Osteocyte (in vitro differentiated cells): ENCODE data around the gene MFAP5. TPM values are rescaled to one million over a fixed set of nuclear protein-coding genes. Genes with fewer than 3 reads are reported as not detected.

Experiments
- DNase-seq: peaks from one replicate; pipeline ENCODE4 v3.0.0; 2021; ENCODE audit warnings: mixed read lengths; ENCODE audit not compliant: unreplicated experiment; ENCODE audit errors: extremely low spot score
- H3K27ac Mint-ChIP-seq: one replicate; pipeline ENCODE4 v1.8.0; 2021; ENCODE audit warnings: mild to moderate bottlenecking, mixed read lengths; ENCODE audit not compliant: unreplicated experiment
- H3K27me3 Mint-ChIP-seq: one replicate; pipeline ENCODE4 v1.8.0; 2021; ENCODE audit warnings: mixed read lengths; ENCODE audit not compliant: unreplicated experiment
- H3K36me3 Mint-ChIP-seq: one replicate; pipeline ENCODE4 v1.8.0; 2021; ENCODE audit warnings: mixed read lengths; ENCODE audit not compliant: unreplicated experiment
- H3K4me1 Mint-ChIP-seq: one replicate; pipeline ENCODE4 v1.8.0; 2021; ENCODE audit warnings: mixed read lengths; ENCODE audit not compliant: unreplicated experiment
- H3K4me3 Mint-ChIP-seq: one replicate; pipeline ENCODE4 v1.8.0; 2021; ENCODE audit warnings: mild to moderate bottlenecking, moderate library complexity, mixed read lengths; ENCODE audit not compliant: unreplicated experiment
- H3K9me3 Mint-ChIP-seq: one replicate; pipeline ENCODE4 v1.8.0; 2021; ENCODE audit warnings: mixed read lengths; ENCODE audit not compliant: unreplicated experiment
- total RNA-seq: library from RNA; stranded (reverse); gene quantifications from 2 replicates; pipeline ENCODE4 v1.2.1, GENCODE V29; 2021
- TF ChIP-seq, protein P1 (sequence below): fragments of 200-600 bp; sonication (generic); IDR thresholded peaks from 2 replicates; pipeline ENCODE4 v1.5.0; 2021; ENCODE audit warnings: antibody characterized with exemption, mild to moderate bottlenecking, moderate library complexity

MFAP5 gene
- total RNA-seq, 1 donor from 2014 or later, result not detected

DNA sequence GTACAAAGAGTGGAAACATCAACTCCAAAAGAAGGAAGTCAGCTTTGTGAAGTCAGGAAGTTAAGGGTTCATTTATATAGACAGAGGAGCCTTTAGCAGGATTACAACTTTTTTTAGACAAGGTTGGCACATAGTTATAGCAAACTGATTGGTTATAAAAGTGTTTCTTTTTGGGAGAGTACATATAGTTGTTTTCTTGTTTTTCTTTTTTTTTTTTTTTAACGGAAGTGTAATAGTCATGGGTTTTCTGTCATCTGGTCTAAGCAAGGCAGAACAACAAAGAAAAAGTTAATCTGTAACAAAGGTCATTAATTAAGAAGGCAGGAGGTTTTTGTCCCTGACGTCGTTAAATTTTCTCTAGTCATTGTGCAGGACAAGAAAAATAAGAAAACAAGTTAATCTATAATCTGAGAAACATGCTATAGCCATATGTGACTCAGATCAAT is 13.0 kb upstream of the MFAP5 start:
- no peaks in the 10 kb centered on the region for H3K4me1 Mint-ChIP-seq
- H3K27ac Mint-ChIP-seq, result no peak overlapping the region

DNA sequence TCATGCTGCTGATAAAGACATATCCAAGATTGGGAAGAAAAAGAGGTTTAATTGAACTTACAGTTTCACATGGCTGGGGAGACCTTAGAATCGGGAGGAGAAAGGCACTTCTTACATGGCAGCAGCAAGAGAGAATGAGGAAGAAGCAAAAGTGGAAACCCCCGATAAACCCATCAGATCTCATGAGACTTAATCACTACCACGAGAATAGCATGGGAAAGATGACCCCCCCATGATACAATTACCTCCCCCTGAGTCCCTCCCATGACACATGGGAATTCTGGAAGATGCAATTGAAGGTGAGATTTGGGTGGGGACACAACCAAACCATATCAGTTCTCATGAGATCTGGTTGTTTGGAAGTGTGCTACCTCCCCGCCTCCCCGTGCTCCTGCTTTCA is 9.8 kb upstream of the MFAP5 start:
- Mint-ChIP-seq H3K9me3 (no peaks in the 10 kb centered on the region), H3K36me3 (no peaks in the 10 kb centered on the region), H3K27ac (no peak overlapping the region), H3K4me1 (no peaks in the 10 kb centered on the region), H3K27me3 (peaks cover 10% of the 10 kb centered on the region), H3K4me3 (no peak overlapping the region)
- DNase-seq, result no peak
- TF ChIP-seq, protein P1, sequence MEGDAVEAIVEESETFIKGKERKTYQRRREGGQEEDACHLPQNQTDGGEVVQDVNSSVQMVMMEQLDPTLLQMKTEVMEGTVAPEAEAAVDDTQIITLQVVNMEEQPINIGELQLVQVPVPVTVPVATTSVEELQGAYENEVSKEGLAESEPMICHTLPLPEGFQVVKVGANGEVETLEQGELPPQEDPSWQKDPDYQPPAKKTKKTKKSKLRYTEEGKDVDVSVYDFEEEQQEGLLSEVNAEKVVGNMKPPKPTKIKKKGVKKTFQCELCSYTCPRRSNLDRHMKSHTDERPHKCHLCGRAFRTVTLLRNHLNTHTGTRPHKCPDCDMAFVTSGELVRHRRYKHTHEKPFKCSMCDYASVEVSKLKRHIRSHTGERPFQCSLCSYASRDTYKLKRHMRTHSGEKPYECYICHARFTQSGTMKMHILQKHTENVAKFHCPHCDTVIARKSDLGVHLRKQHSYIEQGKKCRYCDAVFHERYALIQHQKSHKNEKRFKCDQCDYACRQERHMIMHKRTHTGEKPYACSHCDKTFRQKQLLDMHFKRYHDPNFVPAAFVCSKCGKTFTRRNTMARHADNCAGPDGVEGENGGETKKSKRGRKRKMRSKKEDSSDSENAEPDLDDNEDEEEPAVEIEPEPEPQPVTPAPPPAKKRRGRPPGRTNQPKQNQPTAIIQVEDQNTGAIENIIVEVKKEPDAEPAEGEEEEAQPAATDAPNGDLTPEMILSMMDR, result no peak

More for the DNA sequence above, 13.0 kb upstream of the MFAP5 start:
- Mint-ChIP-seq H3K27me3 (peaks cover 8% of the 10 kb centered on the region), H3K9me3 (no peaks in the 10 kb centered on the region), H3K4me3 (no peak overlapping the region), H3K36me3 (no peaks in the 10 kb centered on the region)
- TF ChIP-seq, protein P1, result no peak
- DNase-seq, result no peak

DNA sequence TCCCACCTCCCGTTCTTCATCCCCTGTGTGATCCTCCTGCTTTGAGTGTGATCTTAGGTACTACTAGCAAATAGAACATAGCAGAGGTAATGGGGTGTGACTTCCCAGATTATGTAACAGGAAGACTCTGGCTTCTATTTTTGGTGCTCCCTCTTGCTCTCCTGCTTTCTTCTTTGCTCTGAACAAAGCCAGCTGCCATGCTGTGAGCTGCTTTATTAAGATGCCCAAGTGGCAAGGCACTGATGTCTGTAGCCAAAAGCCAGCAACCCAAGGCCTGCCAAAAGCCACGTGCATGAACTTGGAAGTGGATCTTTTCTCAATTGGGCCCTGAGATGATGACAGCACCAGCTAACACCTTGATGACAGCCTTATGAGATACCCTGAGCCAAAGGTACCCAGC is 5.8 kb upstream of the MFAP5 start:
- Mint-ChIP-seq H3K4me1 (peaks cover 2% of the 10 kb centered on the region), H3K27ac (no peak overlapping the region), H3K9me3 (no peaks in the 10 kb centered on the region), H3K36me3 (no peaks in the 10 kb centered on the region), H3K27me3 (peaks cover 14% of the 10 kb centered on the region), H3K4me3 (no peak overlapping the region)
- TF ChIP-seq, protein P1, result no peak
- no peak for DNase-seq

DNA sequence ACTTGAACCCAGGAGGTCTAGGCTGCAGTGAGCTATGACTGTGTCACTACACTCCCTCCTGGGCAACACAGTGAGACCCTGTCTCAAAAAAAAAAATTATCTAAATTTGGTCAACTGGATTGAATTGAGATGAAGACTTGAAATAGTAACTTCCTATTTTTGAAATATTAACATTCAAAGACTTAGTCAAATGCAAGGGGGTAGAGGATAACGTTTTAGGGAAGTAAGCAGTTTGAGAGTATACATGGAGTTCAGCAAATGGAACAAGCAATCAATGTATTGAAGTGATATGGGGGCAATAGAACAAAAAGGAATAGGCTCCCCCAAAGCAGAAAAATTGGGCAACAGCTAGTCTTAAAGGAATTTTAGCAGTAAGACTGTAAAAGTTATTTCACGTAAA is 4.6 kb upstream of the MFAP5 start:
- Mint-ChIP-seq H3K4me1 (peaks cover 2% of the 10 kb centered on the region), H3K36me3 (no peaks in the 10 kb centered on the region), H3K27ac (no peak overlapping the region), H3K4me3 (no peak overlapping the region), H3K27me3 (peaks cover 13% of the 10 kb centered on the region), H3K9me3 (no peaks in the 10 kb centered on the region)
- DNase-seq, result no peak
- TF ChIP-seq, protein P1, result no peak

DNA sequence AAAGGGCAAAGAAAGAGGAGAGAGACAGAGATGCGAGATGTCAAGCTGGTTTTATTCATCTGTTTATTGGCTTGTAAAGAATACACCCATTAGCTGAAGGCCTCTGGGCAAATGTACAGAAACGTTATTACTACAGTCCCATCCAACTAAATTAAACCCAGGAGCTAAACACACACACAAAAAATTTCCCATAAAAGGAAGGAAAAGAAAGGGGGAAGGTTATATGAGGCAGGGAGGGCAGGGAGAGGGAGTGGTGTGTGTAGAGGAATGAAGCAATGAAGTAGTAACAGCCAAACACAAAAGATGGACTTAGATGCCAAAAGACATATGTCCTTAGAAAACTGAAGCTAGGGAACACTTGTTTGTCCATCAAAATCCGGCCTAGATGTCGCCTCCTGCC is 3.1 kb upstream of the MFAP5 start:
- Mint-ChIP-seq H3K4me3 (no peak overlapping the region), H3K27ac (no peak overlapping the region)
- TF ChIP-seq, protein P1, result no peak

More for the DNA sequence above, 3.1 kb upstream of the MFAP5 start:
- H3K27me3 Mint-ChIP-seq, result peaks cover 11% of the 10 kb centered on the region
- H3K4me1 Mint-ChIP-seq, result peaks cover 2% of the 10 kb centered on the region
- no peaks in the 10 kb centered on the region for H3K9me3 Mint-ChIP-seq
- H3K36me3 Mint-ChIP-seq, result no peaks in the 10 kb centered on the region
- DNase-seq, result no peak
